A673 (cell line): Measurements from ENCODE around the gene ZNF528.

ENCODE experiments used
- EZH2 ChIP-seq: fragments of 200-600 bp; sonication (generic); IDR thresholded peaks from 2 replicates; pipeline ENCODE4 v1.6.1; 2017; ENCODE audit warnings: borderline replicate concordance, low read depth, mild to moderate bottlenecking, mixed read lengths, antibody characterized with exemption, low read length; ENCODE audit not compliant: poor library complexity, severe bottlenecking
- TF ChIP-seq, protein P1 (sequence below): fragments of 300-800, 200-600 bp; sonication (generic); conservative IDR thresholded peaks from 2 replicates; pipeline ENCODE4 v1.5.1; 2017; ENCODE audit warnings: low read depth, mild to moderate bottlenecking, antibody characterized with exemption, low read length, moderate library complexity, mixed read lengths

DNA sequence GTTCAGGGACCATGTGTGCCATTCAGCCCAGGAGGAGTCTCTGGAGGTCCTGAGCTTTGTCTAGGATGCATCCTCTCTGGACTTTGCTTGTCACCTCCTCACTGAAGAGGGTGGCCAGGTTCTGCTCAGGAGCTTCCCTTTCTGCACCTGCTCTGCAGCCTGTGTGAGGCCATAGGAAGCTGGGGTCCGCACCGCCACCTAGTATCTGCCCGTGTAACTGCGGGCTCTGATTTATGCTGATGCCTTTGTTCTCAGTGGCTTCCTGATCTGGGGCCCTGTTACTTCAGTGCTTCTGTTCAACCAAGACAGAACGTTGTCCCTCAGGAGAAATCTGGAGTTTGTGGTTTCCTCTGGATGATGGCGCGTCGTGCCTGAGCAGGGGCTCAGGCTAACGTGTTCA, 46.1 kb upstream of the ZNF528 start:
- TF ChIP-seq, protein P1, sequence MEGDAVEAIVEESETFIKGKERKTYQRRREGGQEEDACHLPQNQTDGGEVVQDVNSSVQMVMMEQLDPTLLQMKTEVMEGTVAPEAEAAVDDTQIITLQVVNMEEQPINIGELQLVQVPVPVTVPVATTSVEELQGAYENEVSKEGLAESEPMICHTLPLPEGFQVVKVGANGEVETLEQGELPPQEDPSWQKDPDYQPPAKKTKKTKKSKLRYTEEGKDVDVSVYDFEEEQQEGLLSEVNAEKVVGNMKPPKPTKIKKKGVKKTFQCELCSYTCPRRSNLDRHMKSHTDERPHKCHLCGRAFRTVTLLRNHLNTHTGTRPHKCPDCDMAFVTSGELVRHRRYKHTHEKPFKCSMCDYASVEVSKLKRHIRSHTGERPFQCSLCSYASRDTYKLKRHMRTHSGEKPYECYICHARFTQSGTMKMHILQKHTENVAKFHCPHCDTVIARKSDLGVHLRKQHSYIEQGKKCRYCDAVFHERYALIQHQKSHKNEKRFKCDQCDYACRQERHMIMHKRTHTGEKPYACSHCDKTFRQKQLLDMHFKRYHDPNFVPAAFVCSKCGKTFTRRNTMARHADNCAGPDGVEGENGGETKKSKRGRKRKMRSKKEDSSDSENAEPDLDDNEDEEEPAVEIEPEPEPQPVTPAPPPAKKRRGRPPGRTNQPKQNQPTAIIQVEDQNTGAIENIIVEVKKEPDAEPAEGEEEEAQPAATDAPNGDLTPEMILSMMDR: no peak
- TF ChIP-seq EZH2: no peak
